Right renal cortex interstitium (tissue), 3 donors: ENCODE results near the gene TMCO4. TPM values are rescaled to one million over a fixed set of nuclear protein-coding genes. Genes with fewer than 3 reads are reported as not detected.
"Not testable (repeated sequence)": the region's sequence is repeated elsewhere in the genome, so short reads cannot be mapped to it uniquely, and the experiment has no call there.

Experiments
- DNase-seq, 3 donors: peaks; one replicate each; pipeline ENCODE4 v3.0.0-alpha.2; 2013; ENCODE audit warnings: low read depth in 3 of 3, low spot score in 2 of 3
- polyA plus RNA-seq, 3 donors: library from polyadenylated mRNA; unstranded; fragments of 120-200 nt; gene quantifications; one replicate each; pipeline ENCODE4 v1.2.1, GENCODE V29; 2013; ENCODE audit not compliant: insufficient read length in 3 of 3

TMCO4 gene
- polyA plus RNA-seq, 3 donors: 16.5 to 18.4 (median 17.8) TPM

- no peak for DNase-seq
These were observed 155.9 kb downstream of the TMCO4 start, which contains the start of gene NBL1 for GRCh38 chr1:19643602-19644394. Gene NBL1, plus strand, starts transcription at chr1:19644311. Its CDS starts 10,720 bp downstream, at chr1:19655031.

GRCh38 chr1:19643121-19643520 is 156.6 kb downstream of the TMCO4 start:
- DNase-seq: no peak

GRCh38 chr1:19640363-19641316 is 159.1 kb downstream of the TMCO4 start:
- DNase-seq: no peak

- DNase-seq: no peak
These were observed 159.7 kb downstream of the TMCO4 start for GRCh38 chr1:19639999-19640362.

GRCh38 chr1:19639228-19639627 is 160.5 kb downstream of the TMCO4 start:
- DNase-seq: not testable (repeated sequence)

GRCh38 chr1:19637606-19638005 is 162.1 kb downstream of the TMCO4 start:
- DNase-seq: no peak

GRCh38 chr1:19636749-19637148 is 163.0 kb downstream of the TMCO4 start:
- not testable (repeated sequence) for DNase-seq

- DNase-seq: no peak
These were observed 163.7 kb downstream of the TMCO4 start for GRCh38 chr1:19636065-19636464.

GRCh38 chr1:19635646-19636045 is 164.1 kb downstream of the TMCO4 start:
- no peak for DNase-seq

- DNase-seq: not testable (repeated sequence)
These were observed 164.7 kb downstream of the TMCO4 start for GRCh38 chr1:19635064-19635463.

GRCh38 chr1:19633106-19633505 is 166.6 kb downstream of the TMCO4 start:
- no peak for DNase-seq

Other genes starting within 250 kb of the TMCO4 start
- 10 to 100 TPM; 20.5 to 23.9 (median 21.4) TPM for gene NBL1, start 155.6 kb downstream of the TMCO4 start, polyA plus RNA-seq
- 1 to 10 TPM; 1.3 to 1.4 (median 1.4) TPM for gene HTR6, start 135.0 kb downstream of the TMCO4 start, polyA plus RNA-seq
- under 1 TPM in 2 of 3 donors, not detected in 1; 0.28 to 0.35 TPM for gene RNF186, start 15.4 kb upstream of the TMCO4 start, polyA plus RNA-seq
- gene OTUD3, start 82.5 kb upstream of the TMCO4 start, polyA plus RNA-seq: 10 to 100 TPM; 12.3 to 20.0 (median 16.8) TPM
- gene PLA2G2E, start 123.7 kb upstream of the TMCO4 start, polyA plus RNA-seq: not detected
- gene PLA2G2A, start 179.7 kb upstream of the TMCO4 start, polyA plus RNA-seq: not detected